ENCODE data around the gene DPP7. TPM values are rescaled to one million over a fixed set of nuclear protein-coding genes. Genes with fewer than 3 reads are reported as not detected.
"Not testable (repeated sequence)": the region's sequence is repeated elsewhere in the genome, so short reads cannot be mapped to it uniquely, and the experiment has no call there.

DPP7 gene
- total RNA-seq, 8 experiments from 2014 or later, result 14.2 to 233 (median 56.1) TPM

DNA sequence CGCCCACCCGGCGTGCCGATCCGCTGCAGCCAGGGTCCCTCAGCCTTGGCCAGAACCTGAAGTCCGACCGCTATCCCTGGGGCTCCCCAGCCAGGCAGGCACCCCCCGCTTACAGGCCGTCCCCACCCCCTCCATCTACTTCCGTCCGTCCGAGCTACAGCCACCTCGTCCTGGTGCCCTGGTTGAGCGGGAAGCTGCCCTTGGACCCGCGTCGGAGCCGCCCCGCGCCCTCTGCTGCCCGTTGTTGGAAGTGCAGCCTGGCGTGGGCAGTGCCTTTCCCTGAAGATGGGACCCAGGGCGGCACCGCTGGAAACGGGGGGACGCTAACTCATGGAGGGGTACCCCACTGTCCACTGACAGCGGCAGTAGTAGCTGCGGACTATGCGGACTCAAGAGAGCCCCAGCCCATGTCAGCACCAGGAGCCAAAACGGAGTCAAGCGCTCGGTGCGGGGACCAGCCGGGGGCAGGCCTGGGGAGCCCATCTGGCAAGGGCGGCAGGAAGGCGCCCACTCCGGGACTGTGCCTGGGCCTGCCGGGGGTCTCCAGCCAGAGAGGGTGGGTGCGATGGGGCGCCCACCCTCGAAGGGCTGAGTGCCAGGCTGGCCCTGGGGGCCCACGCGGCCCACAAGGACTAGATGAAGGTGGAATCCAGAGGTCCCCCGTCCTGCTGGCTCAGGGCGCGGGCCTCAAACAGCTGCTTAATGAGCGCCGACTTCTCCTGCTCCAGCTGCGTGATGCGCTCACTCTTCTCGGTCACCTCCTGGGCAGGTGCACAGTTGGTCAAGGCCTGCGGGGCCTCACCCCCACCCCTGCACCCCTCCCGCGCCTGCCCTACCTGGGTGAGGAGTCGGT lies 50.3 kb downstream of the DPP7 start:
- peak; percentile 50 to 85 (median 64) for ATAC-seq (replicated peaks in 6 of 8)
- in situ Hi-C loops (cut with MboI; ENCODE audit: low pct_unique_long_range_greater_than_20kb in 2 of 9, low sequenced_read_pairs in 9 of 9, unreplicated experiment in 9 of 9), result no loop called here
- no peak overlapping the region for H3K27ac ChIP-seq
- no peak overlapping the region for H3K4me3 ChIP-seq
- 0 to 87% (median 0%) methylated on average over 1 to 10 of the region's 55 CpGs; no CpG with 5 or more reads in 7 of the 10 experiments for WGBS, 10 experiments
- H3K4me1 ChIP-seq (replicated peaks in 1 of 2), result peaks cover 0 to 4% of the 10 kb centered on the region in 2 donors

DNA sequence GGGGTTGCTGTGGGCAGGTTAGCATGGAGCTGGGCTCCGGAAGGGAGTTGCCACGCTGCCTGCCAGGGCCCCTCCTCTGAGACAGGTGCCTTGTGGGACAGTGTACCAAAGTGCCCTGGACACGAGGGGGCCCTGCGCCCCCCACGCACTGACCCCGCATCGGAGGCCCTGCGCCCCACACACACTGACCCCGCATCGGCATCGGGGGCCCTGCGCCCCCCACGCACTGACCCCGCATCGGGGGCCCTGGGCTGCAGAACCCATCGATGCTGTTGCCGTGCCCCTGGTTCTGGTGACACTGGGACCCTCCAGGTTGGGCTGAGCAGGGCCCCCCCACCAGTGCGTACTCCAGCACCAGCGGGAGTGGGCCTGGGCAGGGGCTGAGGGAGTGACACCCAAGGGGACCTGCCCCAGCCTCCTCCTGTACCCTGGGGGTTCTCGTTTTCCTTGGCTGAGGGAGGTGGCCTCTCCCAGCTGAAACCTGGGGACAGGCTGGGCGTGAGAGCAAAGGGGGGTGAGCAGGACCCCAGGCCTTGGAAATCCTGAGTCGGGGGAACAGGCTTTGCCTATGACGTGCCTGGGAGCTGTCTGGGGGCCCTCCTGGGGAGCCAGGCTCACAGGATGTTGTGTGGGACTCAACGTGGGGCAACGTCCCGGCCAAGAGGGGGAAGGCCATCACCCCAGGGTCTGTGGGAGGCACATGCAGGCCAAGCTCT lies 51.1 kb downstream of the DPP7 start:
- 40 to 100% (median 92%) methylated on average over 1 to 2 of the region's 26 CpGs; no CpG with 5 or more reads in 7 of the 10 experiments for WGBS, 10 experiments
- in situ Hi-C loops (cut with MboI; ENCODE audit: low pct_unique_long_range_greater_than_20kb in 2 of 9, low sequenced_read_pairs in 9 of 9, unreplicated experiment in 9 of 9), result no loop called here
- Histone ChIP-seq H3K4me3 (no peak overlapping the region), H3K27ac (no peak overlapping the region), H3K4me1 (replicated peaks in 1 of 2) (no peaks in the 10 kb centered on the region)
- peak in 2 of 8 experiments; percentile 1 to 5 for ATAC-seq (replicated peaks in 6 of 8)

DNA sequence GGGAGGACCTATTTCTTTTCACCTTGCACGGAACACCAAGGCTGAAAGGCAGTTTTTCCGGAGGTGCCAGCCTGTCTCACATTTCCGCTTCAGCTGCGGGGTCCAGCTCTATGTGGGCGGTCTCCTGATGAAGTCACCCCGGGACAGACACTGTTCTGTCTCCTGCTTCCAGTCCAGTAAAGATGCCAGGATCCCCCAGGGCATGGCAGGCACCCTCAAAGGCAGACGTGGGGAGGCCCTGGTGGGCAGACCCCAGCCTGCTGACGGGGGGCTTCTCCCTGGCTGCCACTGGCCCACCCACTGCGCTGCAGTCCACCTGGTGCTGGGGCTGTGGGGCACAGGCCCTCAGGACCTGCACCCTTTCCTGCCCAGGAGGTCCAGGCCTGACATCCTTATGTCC lies 51.7 kb downstream of the DPP7 start:
- in situ Hi-C loops (cut with MboI; ENCODE audit: low pct_unique_long_range_greater_than_20kb in 2 of 9, low sequenced_read_pairs in 9 of 9, unreplicated experiment in 9 of 9); H3K4me3 ChIP-seq; H3K4me1 ChIP-seq (replicated peaks in 1 of 2); H3K27ac ChIP-seq; ATAC-seq (replicated peaks in 6 of 8): not testable (repeated sequence)
- 63% methylated on average over 2 of the region's 9 CpGs; no CpG with 5 or more reads in 9 of the 10 experiments for WGBS, 10 experiments

DNA sequence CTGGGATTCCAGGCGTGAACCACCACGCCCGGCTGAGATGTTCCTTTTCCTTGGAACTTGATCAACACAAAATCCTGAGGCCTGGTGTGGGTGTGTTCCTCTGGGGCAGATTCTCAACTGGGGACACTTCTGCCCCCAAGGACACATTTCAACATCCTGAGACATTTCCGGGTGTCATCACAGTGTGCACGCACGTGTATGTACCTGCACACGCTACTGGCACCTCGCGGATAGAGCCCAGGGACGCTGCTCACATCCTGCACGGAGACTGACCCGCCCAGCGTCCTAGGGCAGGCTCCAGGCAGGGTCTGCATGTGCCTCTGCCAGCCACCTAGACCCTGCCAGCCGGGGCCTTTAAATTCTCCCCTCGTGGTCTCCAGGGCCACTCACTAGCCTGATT lies 52.1 kb downstream of the DPP7 start:
- H3K27ac ChIP-seq, result no peak overlapping the region
- no peak overlapping the region for H3K4me3 ChIP-seq
- WGBS, 10 experiments, result 30 to 100% (median 88%) methylated on average over 1 to 10 of the region's 15 CpGs; no CpG with 5 or more reads in 3 of the 10 experiments
- no peak for ATAC-seq (replicated peaks in 6 of 8)
- H3K4me1 ChIP-seq (replicated peaks in 1 of 2), result no peaks in the 10 kb centered on the region
- in situ Hi-C loops (cut with MboI; ENCODE audit: low pct_unique_long_range_greater_than_20kb in 2 of 9, low sequenced_read_pairs in 9 of 9, unreplicated experiment in 9 of 9), result no loop called here

Other genes with a start within 250 kb of the DPP7 start
- gene EDF1, start 248.4 kb downstream of the DPP7 start, total RNA-seq, result 100 to 1,000 TPM; 506 to 905 (median 719) TPM
- gene TRAF2, start 228.2 kb downstream of the DPP7 start, total RNA-seq, result 10 to 100 TPM in 4 of 8 experiments, 1 to 10 TPM in 4; 6.8 to 18.4 (median 10.0) TPM
- gene FBXW5, start 170.0 kb downstream of the DPP7 start, total RNA-seq, result 100 to 1,000 TPM in 1 of 8 experiments, 10 to 100 TPM in 7; 34.1 to 115 (median 45.3) TPM
- gene C8G, start 169.5 kb downstream of the DPP7 start, total RNA-seq, result 1 to 10 TPM in 5 of 8 experiments, under 1 TPM in 1, not detected in 2; 0.71 to 2.7 (median 1.4) TPM
- gene LCN12, start 162.5 kb downstream of the DPP7 start, total RNA-seq, result 1 to 10 TPM in 5 of 8 experiments, under 1 TPM in 3; 0.38 to 4.3 (median 1.2) TPM
- 100 to 1,000 TPM in 2 of 8 experiments, 10 to 100 TPM in 2, 1 to 10 TPM in 4; 1.2 to 273 (median 12.3) TPM for gene PTGDS, start 137.2 kb downstream of the DPP7 start, total RNA-seq
- 1 to 10 TPM in 1 of 8 experiments, under 1 TPM in 7; 0.11 to 1.3 (median 0.73) TPM for gene LCNL1, start 131.7 kb downstream of the DPP7 start, total RNA-seq
- gene PAXX, start 122.3 kb downstream of the DPP7 start, total RNA-seq, result 10 to 100 TPM; 23.4 to 38.4 (median 27.5) TPM
- 1 to 10 TPM in 1 of 8 experiments, under 1 TPM in 3, not detected in 4; 0.29 to 8.3 (median 0.47) TPM for gene CLIC3, start 118.2 kb downstream of the DPP7 start, total RNA-seq
- 10 to 100 TPM in 7 of 8 experiments, 1 to 10 TPM in 1; 8.1 to 27.9 (median 18.0) TPM for gene ABCA2, start 86.5 kb downstream of the DPP7 start, total RNA-seq
- gene FUT7, start 82.6 kb downstream of the DPP7 start, total RNA-seq, result 1 to 10 TPM in 1 of 8 experiments, under 1 TPM in 6, not detected in 1; 0.08 to 1.0 (median 0.25) TPM
- 10 to 100 TPM; 19.0 to 61.7 (median 30.5) TPM for gene NPDC1, start 68.6 kb downstream of the DPP7 start, total RNA-seq
- 1 to 10 TPM in 1 of 8 experiments, under 1 TPM in 7; 0.13 to 1.3 (median 0.34) TPM for gene ENTPD2, start 60.7 kb downstream of the DPP7 start, total RNA-seq
- gene SAPCD2, start 44.2 kb downstream of the DPP7 start, total RNA-seq, result 10 to 100 TPM in 2 of 8 experiments, 1 to 10 TPM in 4, under 1 TPM in 2; 0.31 to 12.5 (median 6.4) TPM
- gene UAP1L1, start 37.2 kb downstream of the DPP7 start, total RNA-seq, result 1 to 10 TPM in 6 of 8 experiments, under 1 TPM in 2; 0.63 to 8.9 (median 4.5) TPM
- gene MAN1B1, start 27.7 kb downstream of the DPP7 start, total RNA-seq, result 10 to 100 TPM; 28.6 to 89.3 (median 50.3) TPM
- gene GRIN1, start 24.4 kb upstream of the DPP7 start, total RNA-seq, result 1 to 10 TPM in 4 of 8 experiments, under 1 TPM in 4; 0.20 to 6.0 (median 1.2) TPM
- under 1 TPM in 3 of 8 experiments, not detected in 5; 0.17 to 1.00 (median 0.43) TPM for gene LRRC26, start 55.3 kb upstream of the DPP7 start, total RNA-seq
- not detected for gene TMEM210, start 57.3 kb upstream of the DPP7 start, total RNA-seq
- 10 to 100 TPM; 11.9 to 43.3 (median 20.0) TPM for gene ANAPC2, start 73.8 kb upstream of the DPP7 start, total RNA-seq
- 10 to 100 TPM; 28.2 to 50.7 (median 44.5) TPM for gene SSNA1, start 73.9 kb upstream of the DPP7 start, total RNA-seq
- gene TPRN, start 86.0 kb upstream of the DPP7 start, total RNA-seq, result 10 to 100 TPM in 4 of 8 experiments, 1 to 10 TPM in 4; 5.9 to 79.6 (median 10.6) TPM
- gene TMEM203, start 90.9 kb upstream of the DPP7 start, total RNA-seq, result 10 to 100 TPM; 20.0 to 31.7 (median 26.4) TPM
- gene NDOR1, start 91.0 kb upstream of the DPP7 start, total RNA-seq, result 10 to 100 TPM in 2 of 8 experiments, 1 to 10 TPM in 6; 5.1 to 25.3 (median 8.6) TPM
- gene RNF208, start 107.5 kb upstream of the DPP7 start, total RNA-seq, result 1 to 10 TPM in 7 of 8 experiments, under 1 TPM in 1; 0.41 to 7.0 (median 3.0) TPM
- gene CYSRT1, start 110.4 kb upstream of the DPP7 start, total RNA-seq, result 1 to 10 TPM; 1.2 to 4.7 (median 1.3) TPM
- 1 to 10 TPM in 1 of 8 experiments, under 1 TPM in 7; 0.23 to 1.1 (median 0.46) TPM for gene RNF224, start 112.8 kb upstream of the DPP7 start, total RNA-seq
- under 1 TPM in 6 of 8 experiments, not detected in 2; 0.11 to 0.49 (median 0.20) TPM for gene SLC34A3, start 116.2 kb upstream of the DPP7 start, total RNA-seq
- gene TUBB4B, start 126.6 kb upstream of the DPP7 start, total RNA-seq, result 100 to 1,000 TPM in 5 of 8 experiments, 10 to 100 TPM in 3; 57.6 to 372 (median 151) TPM
- 1 to 10 TPM in 3 of 8 experiments, under 1 TPM in 2, not detected in 3; 0.42 to 1.4 (median 1.3) TPM for gene STPG3, start 136.6 kb upstream of the DPP7 start, total RNA-seq
- gene NELFB, start 140.6 kb upstream of the DPP7 start, total RNA-seq, result 10 to 100 TPM; 22.8 to 38.4 (median 34.5) TPM
- gene TOR4A, start 163.0 kb upstream of the DPP7 start, total RNA-seq, result 10 to 100 TPM in 2 of 8 experiments, 1 to 10 TPM in 1, under 1 TPM in 5; 0.11 to 14.2 (median 0.71) TPM
- 10 to 100 TPM in 1 of 8 experiments, 1 to 10 TPM in 5, under 1 TPM in 1, not detected in 1; 1.00 to 20.5 (median 3.4) TPM for gene NRARP, start 187.5 kb upstream of the DPP7 start, total RNA-seq